ENCODE data around the gene GPN2.

GPN2 gene

GRCh38 chr1:26913389-26913753, 23.3 kb upstream of the GPN2 start:
- Histone ChIP-seq H4K20me1 (ENCODE audit: insufficient read depth, low read length) (no peaks in the 10 kb centered on the region), H2AFZ (ENCODE audit: low read length) (no peak overlapping the region), H3K4me1 (ENCODE audit: low read length) (no peaks in the 10 kb centered on the region), H3K27me3 (replicated peaks; ENCODE audit: insufficient read depth, low read length) (no peaks in the 10 kb centered on the region; the same call in 1 of the 2 replicates), H3K9me3 (replicated peaks; ENCODE audit: insufficient read depth, low read length) (no peaks in the 10 kb centered on the region), H3K9ac (ENCODE audit: low read length) (no peak overlapping the region), H3K4me3 (ENCODE audit: low read length) (no peak overlapping the region), H3K79me2 (ENCODE audit: low read length) (no peaks in the 10 kb centered on the region), H3K9me2 (replicated peaks; ENCODE audit: insufficient read depth, low read length) (no peaks in the 10 kb centered on the region), H3K36me3 (replicated peaks; ENCODE audit: insufficient read depth, low read length) (no peaks in the 10 kb centered on the region), H3K4me2 (ENCODE audit: low read depth, low read length) (no peak overlapping the region), H3F3A (ENCODE audit: insufficient read depth, low read length) (no peaks in the 10 kb centered on the region), H3K27ac (ENCODE audit: low read length) (no peak overlapping the region)
- TF ChIP-seq EZH2 (optimal IDR thresholded peaks at IDR 0.05; ENCODE audit: low read depth, low read length) (no peak), EZH2phosphoT487 (IDR thresholded peaks at IDR 0.05; ENCODE audit: low read length) (no peak), CTCF (IDR thresholded peaks at IDR 0.05; ENCODE audit: low read length) (no peak)
- no peak for DNase-seq

GRCh38 chr1:26912147-26912490, 22.0 kb upstream of the GPN2 start:
- no peaks in the 10 kb centered on the region for H3F3A ChIP-seq (ENCODE audit: insufficient read depth, low read length)
- H3K9me2 ChIP-seq (replicated peaks; ENCODE audit: insufficient read depth, low read length), result no peaks in the 10 kb centered on the region
- H4K20me1 ChIP-seq (ENCODE audit: insufficient read depth, low read length), result no peaks in the 10 kb centered on the region
- H3K36me3 ChIP-seq (replicated peaks; ENCODE audit: insufficient read depth, low read length), result no peaks in the 10 kb centered on the region
- no peaks in the 10 kb centered on the region for H3K9me3 ChIP-seq (replicated peaks; ENCODE audit: insufficient read depth, low read length)
- no peak for TF ChIP-seq EZH2phosphoT487 (IDR thresholded peaks at IDR 0.05; ENCODE audit: low read length)
- no peak for TF ChIP-seq EZH2 (optimal IDR thresholded peaks at IDR 0.05; ENCODE audit: low read depth, low read length)
- TF ChIP-seq CTCF (IDR thresholded peaks at IDR 0.05; ENCODE audit: low read length), result no peak
- no peaks in the 10 kb centered on the region for H3K79me2 ChIP-seq (ENCODE audit: low read length)
- DNase-seq, result no peak
- H3K9ac ChIP-seq (ENCODE audit: low read length), result no peak overlapping the region
- no peak overlapping the region for H3K4me2 ChIP-seq (ENCODE audit: low read depth, low read length)
- H2AFZ ChIP-seq (ENCODE audit: low read length), result no peak overlapping the region
- H3K4me3 ChIP-seq (ENCODE audit: low read length), result no peak overlapping the region
- no peaks in the 10 kb centered on the region for H3K4me1 ChIP-seq (ENCODE audit: low read length)
- H3K27me3 ChIP-seq (replicated peaks; ENCODE audit: insufficient read depth, low read length), result no peaks in the 10 kb centered on the region; the same call in none of the 2 replicates
- no peak overlapping the region for H3K27ac ChIP-seq (ENCODE audit: low read length)

GRCh38 chr1:26911399-26912146, 21.5 kb upstream of the GPN2 start:
- no peaks in the 10 kb centered on the region for H3K9me3 ChIP-seq (replicated peaks; ENCODE audit: insufficient read depth, low read length)
- TF ChIP-seq EZH2 (optimal IDR thresholded peaks at IDR 0.05; ENCODE audit: low read depth, low read length) (no peak), EZH2phosphoT487 (IDR thresholded peaks at IDR 0.05; ENCODE audit: low read length) (no peak), CTCF (IDR thresholded peaks at IDR 0.05; ENCODE audit: low read length) (no peak)
- H4K20me1 ChIP-seq (ENCODE audit: insufficient read depth, low read length), result no peaks in the 10 kb centered on the region
- no peaks in the 10 kb centered on the region for H3K4me1 ChIP-seq (ENCODE audit: low read length)
- H3K9ac ChIP-seq (ENCODE audit: low read length), result no peak overlapping the region
- H3K27ac ChIP-seq (ENCODE audit: low read length), result no peak overlapping the region
- DNase-seq, result no peak
- H3K79me2 ChIP-seq (ENCODE audit: low read length), result no peaks in the 10 kb centered on the region
- no peaks in the 10 kb centered on the region for H3F3A ChIP-seq (ENCODE audit: insufficient read depth, low read length)
- H3K9me2 ChIP-seq (replicated peaks; ENCODE audit: insufficient read depth, low read length), result no peaks in the 10 kb centered on the region
- no peak overlapping the region for H3K4me2 ChIP-seq (ENCODE audit: low read depth, low read length)
- H2AFZ ChIP-seq (ENCODE audit: low read length), result no peak overlapping the region
- no peaks in the 10 kb centered on the region for H3K36me3 ChIP-seq (replicated peaks; ENCODE audit: insufficient read depth, low read length)
- H3K4me3 ChIP-seq (ENCODE audit: low read length), result no peak overlapping the region
- H3K27me3 ChIP-seq (replicated peaks; ENCODE audit: insufficient read depth, low read length), result no peaks in the 10 kb centered on the region; the same call in none of the 2 replicates
